Endothelial cell of umbilical vein (primary cell): ENCODE measurements around the gene ZNF302. TPM values are rescaled to one million over a fixed set of nuclear protein-coding genes. Genes with fewer than 3 reads are reported as not detected.
"Not testable (repeated sequence)": the region's sequence is repeated elsewhere in the genome, so short reads cannot be mapped to it uniquely, and the experiment has no call there.

Source experiments
- BruUV-seq: library from RNA; stranded (reverse); fragments of 400-500 nt; replicated peaks from 2 replicates; lab custom pipeline; 2021; lab: Mats Ljungman, UMichigan
- CTCF ChIA-PET: fragments of 300-600, 350-600 bp; sonication (Branson Sonifier 250); formaldehyde crosslinking; loops from one replicate; lab custom pipeline; 2021; ENCODE audit warnings: antibody characterized with exemption, inconsistent platforms; lab: Charles Lee
- POLR2A ChIA-PET: fragments of 300-600, 350-600 bp; sonication (Branson Sonifier 250); formaldehyde crosslinking; loops from one replicate; lab custom pipeline; 2021; ENCODE audit warnings: antibody characterized with exemption, inconsistent platforms; lab: Charles Lee
- DNase-seq: peaks from one replicate; pipeline ENCODE4 v3.0.0-alpha.2; 2011; ENCODE audit warnings: low read depth, low spot score
- FAIRE-seq: peaks from 2 replicates; lab custom pipeline; 2011; peaks lifted over from hg19 to GRCh38; lab: Jason Lieb, UNC
- H2AFZ ChIP-seq: 2 replicates; pipeline ENCODE4 v1.6.0; 2012; ENCODE audit warnings: low read depth, low read length, control low read depth, inconsistent platforms
- H3K27ac ChIP-seq: 2 replicates; pipeline ENCODE4 v1.5.1; 2011; ENCODE audit warnings: low read depth, mild to moderate bottlenecking, control low read depth, low read length, moderate library complexity; ENCODE audit not compliant: insufficient read depth
- H3K27me3 ChIP-seq, 2 experiments: 2 replicates each; pipeline versions ENCODE4 v1.6.0 to v1.6.1; 2011; ENCODE audit warnings: low read length in 2 of 2, mixed read lengths in 1 of 2; ENCODE audit not compliant: control insufficient read depth in 2 of 2, insufficient read depth in 2 of 2
- H3K36me3 ChIP-seq, 2 experiments: 2 replicates in 1 of 2; 3 replicates in 1 of 2; pipeline ENCODE4 v1.5.1; 2011; ENCODE audit warnings: low read length in 2 of 2, mild to moderate bottlenecking in 1 of 2, moderate library complexity in 1 of 2; ENCODE audit not compliant: control insufficient read depth in 2 of 2, insufficient read depth in 2 of 2; ENCODE audit errors: extremely low read depth in 1 of 2
- H3K4me1 ChIP-seq: 3 replicates; pipeline ENCODE4 v1.5.1; 2011; ENCODE audit warnings: mild to moderate bottlenecking, low read length; ENCODE audit not compliant: control insufficient read depth, insufficient read depth; ENCODE audit errors: extremely low read depth
- H3K4me2 ChIP-seq: 2 replicates; pipeline ENCODE4 v1.6.1; 2011; ENCODE audit warnings: low read length, control low read depth, mixed read lengths; ENCODE audit not compliant: insufficient read depth
- H3K4me3 ChIP-seq, 3 experiments: fragments of 200-600 bp in 1 of 3; sonication (generic), shearing (Covaris generic) in 1 of 3; replicated peaks in 1 of 3; 2 replicates each; pipeline ENCODE4 v1.5.1; 2011 to 2016; ENCODE audit warnings: control low read depth in 3 of 3, low read length in 3 of 3, mild to moderate bottlenecking in 2 of 3, inconsistent platforms in 1 of 3, low read depth in 1 of 3, moderate library complexity in 1 of 3; ENCODE audit not compliant: insufficient read depth in 1 of 3
- H3K79me2 ChIP-seq: 2 replicates; pipeline ENCODE4 v1.6.0; 2012; ENCODE audit warnings: low read length, inconsistent platforms; ENCODE audit not compliant: control insufficient read depth, insufficient read depth
- H3K9ac ChIP-seq: replicated peaks from 2 replicates; pipeline ENCODE3; 2011; ENCODE audit warnings: low read length, control low read depth; ENCODE audit not compliant: insufficient read depth; ENCODE audit errors: extremely low read depth
- H3K9me1 ChIP-seq: replicated peaks from 3 replicates; pipeline ENCODE4 v1.6.0; 2011; ENCODE audit warnings: mild to moderate bottlenecking, low read length; ENCODE audit not compliant: control insufficient read depth, insufficient read depth; ENCODE audit errors: extremely low read depth
- H3K9me3 ChIP-seq: replicated peaks from 2 replicates; pipeline ENCODE4 v1.5.1; 2012; ENCODE audit warnings: low read length, inconsistent platforms; ENCODE audit not compliant: control insufficient read depth, insufficient read depth
- H4K20me1 ChIP-seq: replicated peaks from 2 replicates; pipeline ENCODE3; 2011; ENCODE audit warnings: mild to moderate bottlenecking, low read length; ENCODE audit not compliant: control insufficient read depth, insufficient read depth; ENCODE audit errors: extremely low read depth
- FOS ChIP-seq: IDR thresholded peaks from 2 replicates; pipeline ENCODE4 v1.6.1; 2011; ENCODE audit warnings: mild to moderate bottlenecking, low read length, moderate library complexity, borderline replicate concordance; ENCODE audit not compliant: insufficient read depth
- JUN ChIP-seq: IDR thresholded peaks from 2 replicates; pipeline ENCODE4 v1.6.1; 2011; ENCODE audit warnings: borderline replicate concordance, low read depth; ENCODE audit not compliant: insufficient read length, insufficient read depth
- MAX ChIP-seq: IDR thresholded peaks from 2 replicates; pipeline ENCODE4 v1.6.1; 2011; ENCODE audit not compliant: insufficient read depth, insufficient read length
- MYC ChIP-seq: IDR thresholded peaks from one replicate; pipeline ENCODE4 v1.6.1; 2011; ENCODE audit warnings: mild to moderate bottlenecking, low read depth, low read length
- dilution Hi-C: fragments of 300-500 bp; cut with MboI; formaldehyde crosslinking; loops from one replicate; pipeline ENCODE4 v1.15.0; 2019; ENCODE audit warnings: low sequenced_read_pairs; ENCODE audit not compliant: extremely low pct_ligation_motif_present
- intact Hi-C: fragments of 100-400 bp; cut with micrococcal nuclease; formaldehyde crosslinking; loops from one replicate; pipeline ENCODE4 v1.10.0; 2022
- polyA plus RNA-seq, 4 experiments: library from polyadenylated mRNA; depleted of rRNA in 3 of 4; stranded (reverse) in 3 of 4; unstranded in 1 of 4; fragments of >200 nt; gene quantifications; 2 replicates each; pipeline versions ENCODE4 v1.2.1 to v1.2.3, GENCODE V29; 2011 to 2012; ENCODE audit warnings: missing spikeins in 1 of 4
- total RNA-seq: library from RNA; stranded (reverse); gene quantifications from 2 replicates; pipeline ENCODE4 v1.2.3, GENCODE V29; 2021

ZNF302 gene
- total and polyA plus RNA-seq, 2 donors (not counting 3 experiments of a cell fraction or from before 2014, with no cell fraction given), result 8.1 to 15.6 TPM

DNA sequence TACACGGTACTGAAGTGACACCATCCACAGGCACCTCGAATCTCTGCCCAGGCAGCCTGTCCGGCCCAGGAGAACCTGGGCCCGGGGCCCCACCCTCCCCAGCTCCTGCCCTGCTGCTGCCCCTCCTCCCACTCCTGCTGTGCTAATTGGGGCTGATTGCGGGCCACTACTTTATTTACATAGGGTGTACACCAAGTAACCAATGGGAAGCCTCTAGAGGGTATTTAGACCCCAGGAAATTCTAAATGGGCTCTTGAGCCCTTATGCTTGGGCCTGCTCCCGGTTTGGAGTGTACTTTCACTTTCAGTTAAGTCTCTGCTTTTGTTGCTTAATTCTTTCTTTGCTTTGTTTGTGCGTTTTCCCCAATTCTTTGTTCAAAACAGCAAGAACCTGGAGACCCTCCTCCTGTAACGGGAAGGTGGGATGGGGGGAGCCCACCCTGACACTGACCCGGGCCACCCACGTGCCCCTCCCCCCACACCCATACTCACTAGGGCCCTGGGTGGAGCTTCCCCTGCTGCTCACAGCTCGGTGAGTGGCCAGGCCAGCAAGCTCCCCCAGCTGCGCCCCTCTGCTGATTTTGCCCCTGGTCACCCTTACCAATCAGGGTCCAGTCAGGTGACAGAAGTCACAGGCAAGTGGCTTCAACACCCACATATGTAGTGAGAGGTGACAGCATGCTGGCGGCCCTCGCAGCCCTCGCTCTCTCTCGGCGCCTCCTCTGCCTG lies 10.0 kb upstream of the ZNF302 start:
- peak overlapping the region in 1 of 3 experiments; percentile 31 for H3K4me3 ChIP-seq
- TF ChIP-seq FOS (no peak), JUN (no peak), MYC (no peak), MAX (no peak)
- H2AFZ ChIP-seq, result peak overlapping the region; percentile 64
- no peaks in the 10 kb centered on the region for H3K9me3 ChIP-seq
- FAIRE-seq (no peak), DNase-seq (peak; percentile 8)
- no peaks in the 10 kb centered on the region for H3K36me3 ChIP-seq
- H3K27ac ChIP-seq, result no peak overlapping the region
- no peak overlapping the region for H3K9ac ChIP-seq
- BruUV-seq, result no TSS peak
- H3K4me1 ChIP-seq, result no peaks in the 10 kb centered on the region
- no peaks in the 10 kb centered on the region for H4K20me1 ChIP-seq
- intact Hi-C loops (no loop called here), dilution Hi-C loops (no loop called here)
- CTCF ChIA-PET, result interaction anchor here (1.2 kb wide), 1 partner anchor 10 kb away, joined by 3 read pairs; the partner anchor contains the start of gene ZNF302
- POLR2A ChIA-PET, result no interaction called here
- H3K79me2 ChIP-seq, result no peaks in the 10 kb centered on the region
- H3K4me2 ChIP-seq, result peak overlapping the region; percentile 46
- no peaks in the 10 kb centered on the region for H3K9me1 ChIP-seq
- H3K27me3 ChIP-seq, result no peaks in the 10 kb centered on the region

DNA sequence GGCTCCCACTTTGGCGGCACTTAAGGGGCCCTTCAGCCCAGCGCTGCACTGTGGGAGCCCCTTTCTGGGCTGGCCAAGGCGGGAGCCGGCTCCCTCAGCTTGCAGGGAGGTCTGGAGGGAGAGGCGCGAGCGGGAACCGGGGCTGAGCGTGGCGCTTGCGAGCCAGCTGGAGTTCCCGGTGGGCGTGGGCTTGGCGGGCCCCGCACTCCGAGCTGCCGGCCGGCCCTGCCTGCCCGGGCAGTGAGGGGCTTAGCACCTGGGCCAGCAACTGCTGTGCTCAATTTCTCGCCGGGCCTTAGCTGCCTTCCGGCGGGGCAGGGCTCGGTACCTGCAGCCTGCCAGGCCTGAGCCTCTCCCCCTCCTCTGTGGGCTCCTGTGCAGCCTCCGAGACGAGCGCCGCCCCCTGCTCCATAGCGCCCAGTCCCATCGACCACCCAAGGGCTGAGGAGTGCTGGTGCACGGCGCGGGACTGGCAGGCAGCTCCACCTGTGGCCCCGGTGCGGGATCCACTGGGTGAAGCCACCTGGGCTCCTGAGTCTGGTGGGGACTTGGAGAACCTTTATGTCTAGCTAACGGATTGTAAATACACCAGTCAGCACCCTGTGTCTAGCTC lies 9.3 kb upstream of the ZNF302 start:
- POLR2A ChIA-PET, H4K20me1 ChIP-seq, H3K79me2 ChIP-seq, H3K4me2 ChIP-seq, H3K36me3 ChIP-seq, BruUV-seq, H3K9me1 ChIP-seq, intact Hi-C loops, FAIRE-seq, H3K27me3 ChIP-seq, H2AFZ ChIP-seq, H3K4me1 ChIP-seq, dilution Hi-C loops, DNase-seq, H3K9me3 ChIP-seq, H3K27ac ChIP-seq, H3K4me3 ChIP-seq, H3K9ac ChIP-seq: not testable (repeated sequence)
- CTCF ChIA-PET, result interaction anchor here (1.1 to 1.2 kb wide), 2 partner anchors 9 kb away, joined by 3 read pairs; partner anchors contain the start of genes SCGB2B2 and ZNF302

- BruUV-seq, H3K9me1 ChIP-seq, H3K4me3 ChIP-seq, POLR2A ChIA-PET, H3K9me3 ChIP-seq, H3K79me2 ChIP-seq, FAIRE-seq, dilution Hi-C loops, H3K36me3 ChIP-seq, H3K4me1 ChIP-seq, intact Hi-C loops, DNase-seq, H3K9ac ChIP-seq, H3K27ac ChIP-seq, H3K4me2 ChIP-seq, H2AFZ ChIP-seq, H3K27me3 ChIP-seq, H4K20me1 ChIP-seq: not testable (repeated sequence)
- CTCF ChIA-PET, result interaction anchor here (1.1 kb wide), 1 partner anchor 9 kb away, joined by 3 read pairs; the partner anchor contains the start of genes SCGB2B2 and ZNF302
Measured at GRCh38 chr19:34668690-34669089, 8.8 kb upstream of the ZNF302 start.
